NCI-H524 (cell line): ENCODE measurements around the gene GARIN6.
A peak's percentile ranks its signal among the peaks of the same experiment; 100 is the strongest.
"Not testable (repeated sequence)": the region's sequence is repeated elsewhere in the genome, so short reads cannot be mapped to it uniquely, and the experiment has no call there.

Source experiments
- DNase-seq, 2 experiments: peaks; one replicate each; lab custom pipeline; 2025; lab: John Stamatoyannopoulos, UW

GARIN6 gene

GRCh38 chr12:99647453-99647852, at the start of gene GARIN6:
TSS of gene GARIN6 (plus strand) at chr12:99647753. CDS start at chr12:99648175, 422 bp downstream.
- DNase-seq: no peak

GRCh38 chr12:99598785-99599184, 48.8 kb upstream of the GARIN6 start:
- DNase-seq: no peak

- no peak for DNase-seq
Measured at GRCh38 chr12:99600388-99600787, 47.2 kb upstream of the GARIN6 start.

DNA sequence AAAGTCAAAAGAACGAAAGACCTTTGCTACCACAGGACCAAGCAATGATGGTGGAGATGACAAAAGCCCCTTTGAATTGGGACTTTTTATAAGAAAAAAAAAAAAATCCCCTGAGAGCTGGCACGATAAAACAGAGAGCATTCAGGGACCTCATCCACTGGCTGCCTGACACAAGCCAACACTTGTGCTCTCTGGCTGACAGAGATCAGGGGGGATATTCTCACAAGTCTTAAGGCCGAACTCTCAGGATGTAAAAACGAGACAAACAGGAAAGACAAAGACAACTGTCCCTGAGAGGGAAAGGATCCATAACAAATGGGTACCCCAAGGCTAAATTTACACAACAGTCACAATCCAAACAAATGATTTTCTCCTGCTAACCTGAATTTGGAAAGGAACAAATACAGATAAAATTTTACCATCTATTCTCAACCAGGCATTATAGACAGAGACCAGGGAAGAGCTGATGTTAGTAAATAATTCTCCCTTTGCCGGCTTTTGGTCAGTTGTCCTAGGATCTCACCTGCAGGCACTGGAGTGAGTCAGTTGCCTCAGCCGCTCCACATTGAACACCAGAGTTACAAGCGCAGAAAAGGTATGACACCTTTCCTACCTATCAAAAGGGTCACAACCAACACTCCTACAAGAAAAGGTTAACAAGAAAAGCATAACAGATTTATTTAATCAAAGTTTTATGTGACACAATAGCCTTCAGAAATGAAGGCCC, 37.9 kb upstream of the GARIN6 start:
- no peak for DNase-seq

DNA sequence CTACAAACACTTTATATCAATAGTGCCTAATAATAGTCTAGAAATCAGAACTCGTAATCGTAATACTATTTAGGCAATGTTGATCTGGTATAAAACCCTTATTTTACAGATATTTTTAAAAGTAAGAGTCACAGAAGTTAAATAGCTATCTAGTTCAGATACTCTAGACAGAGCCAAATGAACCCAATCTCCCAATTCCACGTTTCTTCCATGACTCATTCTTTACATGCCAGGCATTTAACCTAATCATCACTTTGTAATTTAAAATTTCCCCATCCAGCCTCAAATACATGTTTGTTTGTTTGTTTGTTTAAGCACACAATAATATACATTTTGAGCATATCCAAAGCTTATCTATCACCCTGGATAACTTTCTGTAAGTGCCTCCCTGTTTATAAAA, 36.4 kb upstream of the GARIN6 start:
- DNase-seq: no peak

DNA sequence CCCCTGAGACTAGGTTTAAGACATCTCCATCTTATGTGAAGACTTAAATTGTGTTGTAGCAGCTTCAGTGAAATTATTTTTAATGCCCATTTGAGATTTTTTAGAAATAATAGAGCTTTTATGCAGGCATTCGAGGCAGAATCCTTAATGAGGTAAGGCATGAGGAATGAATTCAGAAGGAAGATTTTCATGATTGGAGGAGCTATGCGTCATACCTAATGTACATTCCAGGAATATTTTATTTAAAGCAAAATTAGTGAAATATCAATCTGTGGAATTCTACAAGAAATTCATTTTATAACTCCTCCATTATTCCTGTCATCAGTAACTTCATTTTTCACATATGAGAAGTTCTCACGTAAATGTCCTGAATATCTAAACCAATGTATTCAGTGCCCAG, 36.0 kb upstream of the GARIN6 start:
- no peak for DNase-seq

DNA sequence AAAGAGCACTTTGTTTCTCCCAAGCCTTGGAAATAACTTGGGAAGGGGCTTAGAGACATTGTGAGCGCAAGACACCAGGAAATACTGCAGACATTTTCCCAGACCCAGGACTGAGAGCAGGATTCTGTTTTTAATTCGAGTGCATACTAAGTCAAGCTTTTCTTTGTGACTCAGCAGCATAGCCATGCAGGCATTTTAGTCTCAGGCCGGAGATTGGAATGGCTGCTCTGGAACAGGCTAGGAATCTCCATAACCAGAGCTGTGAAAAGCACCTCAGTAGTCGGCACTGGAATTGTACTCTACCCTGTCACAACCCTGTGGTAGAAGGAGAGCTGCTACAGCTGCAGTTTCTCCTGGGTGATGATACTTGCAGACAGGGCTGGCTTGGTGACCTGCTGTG, 28.9 kb upstream of the GARIN6 start:
- no peak for DNase-seq

GRCh38 chr12:99619389-99620158, 28.0 kb upstream of the GARIN6 start:
- peak; percentile 12 to 41 for DNase-seq

DNA sequence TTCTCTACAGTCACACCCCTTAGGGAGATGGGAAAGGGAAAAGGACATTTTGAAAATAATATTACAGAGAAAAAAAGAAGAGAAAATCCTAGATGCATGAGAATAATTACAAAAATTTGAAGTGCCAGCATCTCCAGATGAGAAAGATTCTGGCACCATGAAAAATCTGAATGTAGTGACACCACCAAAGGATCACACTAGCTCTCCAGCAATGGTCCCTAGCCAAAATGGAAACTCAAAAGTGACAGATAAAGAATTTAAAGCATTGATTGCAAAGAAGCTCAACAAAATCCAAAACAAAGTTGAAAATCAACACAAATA, 27.4 kb upstream of the GARIN6 start:
- DNase-seq: no peak

DNA sequence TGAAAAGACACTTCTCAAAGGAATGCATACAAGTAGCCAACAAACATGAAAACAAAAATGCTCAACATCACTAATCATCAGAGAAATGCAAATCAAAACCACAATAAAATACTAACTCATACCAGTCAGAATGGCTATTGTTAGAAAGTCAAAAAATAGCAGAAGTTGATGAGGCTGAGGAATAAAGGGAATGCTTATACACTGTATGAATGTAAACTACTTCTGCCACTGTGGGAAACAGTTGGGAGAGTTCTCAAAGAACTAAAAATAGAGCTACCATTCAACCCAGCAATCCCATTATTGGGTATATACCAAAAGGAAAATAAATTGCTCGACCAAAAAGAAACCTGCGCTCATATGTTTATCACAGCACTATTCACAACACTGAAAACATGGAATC, 23.0 kb upstream of the GARIN6 start:
- not testable (repeated sequence) for DNase-seq

- no peak for DNase-seq
Measured at GRCh38 chr12:99627459-99627858, 20.1 kb upstream of the GARIN6 start.

GRCh38 chr12:99644629-99645028, 2.9 kb upstream of the GARIN6 start:
- DNase-seq: no peak

- DNase-seq: no peak
Measured at GRCh38 chr12:99648183-99648582, 630 bp downstream of the GARIN6 start.

DNA sequence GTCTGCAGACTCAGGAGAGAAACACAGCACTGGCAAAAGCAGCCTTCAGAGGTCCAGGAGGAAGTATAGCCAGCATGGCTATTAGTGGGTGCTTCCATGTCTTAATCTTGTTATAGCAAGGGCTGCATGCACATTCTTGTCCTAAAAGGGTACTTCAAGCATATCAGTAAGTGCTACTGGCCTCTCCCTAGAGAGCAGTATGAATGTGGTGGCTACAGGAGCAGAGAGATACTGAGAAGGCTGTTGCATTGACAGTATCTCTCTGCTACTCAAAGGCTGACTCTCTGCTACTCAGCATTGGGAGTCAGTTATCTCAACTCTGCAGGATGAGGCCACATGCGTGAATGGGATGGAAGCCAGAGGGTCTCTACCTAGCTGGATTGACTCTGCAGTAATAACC, 2.0 kb downstream of the GARIN6 start:
- DNase-seq: peak in 1 of 2 experiments; percentile 10

DNA sequence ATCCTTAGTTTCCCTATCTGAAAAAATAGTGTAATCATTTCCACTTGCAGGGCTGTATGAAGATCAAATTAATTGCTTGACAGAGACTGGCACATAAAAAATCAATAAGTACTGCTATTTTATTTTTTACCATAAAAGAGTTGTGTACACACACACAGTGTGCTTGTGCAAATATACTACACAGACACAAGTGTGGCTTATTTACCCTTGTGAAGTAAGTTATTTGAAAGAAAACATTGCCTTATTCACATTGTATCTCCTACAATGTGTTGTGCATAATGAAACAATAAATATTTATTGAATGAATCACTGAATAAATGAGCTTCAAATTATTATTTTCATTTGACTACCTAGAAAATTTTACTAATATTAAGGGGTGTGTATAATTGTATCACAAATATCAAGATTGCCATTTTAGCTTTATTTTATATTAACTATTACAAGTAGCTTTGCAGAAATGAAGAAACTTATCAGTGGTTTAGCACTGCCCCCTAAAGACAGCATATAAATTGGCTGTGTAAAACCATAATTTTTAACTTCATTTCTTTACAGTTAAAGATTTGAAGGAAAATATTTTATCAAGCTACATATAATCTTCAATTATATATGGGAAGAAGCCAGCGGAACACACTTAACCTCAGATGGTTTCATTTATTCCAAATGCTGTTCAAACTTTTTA, 11.3 kb downstream of the GARIN6 start:
- peak in 1 of 2 experiments; percentile 2 for DNase-seq

- DNase-seq: no peak
Measured at GRCh38 chr12:99670635-99671034, 23.1 kb downstream of the GARIN6 start.

- DNase-seq: no peak
Measured at GRCh38 chr12:99680276-99680675, 32.7 kb downstream of the GARIN6 start.

DNA sequence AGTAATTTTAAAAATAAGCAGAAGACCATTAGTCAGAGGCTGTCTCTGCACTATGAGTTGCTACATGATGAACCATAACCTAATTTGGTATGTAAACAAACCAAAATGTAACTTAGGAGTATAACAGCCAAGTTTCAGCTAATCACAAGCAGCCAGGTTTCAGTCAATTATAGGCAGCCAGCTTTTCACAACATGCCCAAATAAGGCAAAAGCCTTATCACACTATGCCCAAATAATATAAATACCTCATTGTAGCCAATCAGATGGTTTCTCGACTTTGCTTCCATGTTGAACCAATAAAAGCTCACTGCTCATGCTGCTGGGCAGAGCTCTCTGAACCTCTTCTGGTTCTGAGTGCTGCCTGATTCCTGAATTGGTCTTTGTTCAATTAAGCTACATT, 38.6 kb downstream of the GARIN6 start:
- no peak for DNase-seq

DNA sequence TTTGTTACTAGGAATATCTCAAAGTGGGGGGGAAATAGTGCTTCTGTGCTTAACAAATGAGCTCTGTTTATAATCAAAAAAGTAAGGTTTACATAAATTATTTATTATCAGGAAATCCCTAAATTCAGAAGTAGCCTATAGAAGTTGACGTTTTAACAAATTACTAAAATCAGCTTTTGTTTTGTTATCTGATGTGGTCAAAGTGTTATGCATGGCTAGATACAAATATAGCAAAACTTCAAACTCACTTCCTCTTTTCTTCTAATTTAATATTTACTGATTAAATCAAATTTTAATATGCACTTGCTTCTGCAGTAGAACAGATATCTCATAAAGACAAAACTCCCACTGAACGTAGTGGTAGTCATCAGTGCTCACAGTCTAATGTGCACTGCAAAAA, 47.5 kb downstream of the GARIN6 start:
- no peak for DNase-seq
